ENCODE results near the gene RANBP17.

Gene RANBP17

DNA sequence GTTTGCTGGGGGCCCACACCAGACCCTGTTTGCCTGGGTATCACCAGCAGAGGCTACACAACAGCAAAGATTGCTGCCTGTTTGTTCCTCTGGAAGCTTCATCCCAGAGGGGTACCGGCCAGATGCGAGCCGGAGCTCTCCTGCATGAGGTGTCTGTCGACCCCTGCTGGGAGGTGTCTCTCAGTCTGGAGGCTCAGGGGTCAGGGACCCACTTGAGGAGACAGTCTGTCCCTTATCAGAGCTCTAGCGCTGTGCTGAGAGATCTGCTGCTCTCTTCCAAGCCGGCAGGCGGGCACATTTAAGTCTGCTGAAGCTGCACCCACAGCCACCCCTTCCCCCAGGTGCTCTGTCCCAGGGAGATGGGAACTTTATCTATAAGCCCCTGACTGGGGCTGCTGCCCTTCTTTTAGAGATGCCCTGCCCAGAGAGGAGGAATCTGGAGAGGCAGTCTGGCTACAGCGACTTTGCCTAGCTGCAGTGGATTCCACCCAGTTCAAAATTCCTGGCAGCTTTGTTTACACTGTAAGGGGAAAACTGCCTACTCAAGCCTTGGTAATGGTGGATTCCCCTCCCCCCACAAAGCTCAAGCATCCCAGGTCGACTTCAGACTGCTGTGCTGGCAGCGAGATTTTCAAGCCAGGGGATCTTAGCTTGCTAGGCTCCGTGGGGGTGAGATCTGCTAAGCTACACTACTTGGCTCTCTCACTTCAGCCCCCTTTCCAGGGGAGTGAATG lies 241.2 kb downstream of the RANBP17 start:
- TF ChIP-seq CTCF (IDR thresholded peaks at IDR 0.05; ENCODE audit: low read depth, low read length, missing control alignments), result no peak
- no peak for DNase-seq (ENCODE audit: low read depth)
- H3K4me3 ChIP-seq (ENCODE audit: low read depth, low read length), result no peak overlapping the region

DNA sequence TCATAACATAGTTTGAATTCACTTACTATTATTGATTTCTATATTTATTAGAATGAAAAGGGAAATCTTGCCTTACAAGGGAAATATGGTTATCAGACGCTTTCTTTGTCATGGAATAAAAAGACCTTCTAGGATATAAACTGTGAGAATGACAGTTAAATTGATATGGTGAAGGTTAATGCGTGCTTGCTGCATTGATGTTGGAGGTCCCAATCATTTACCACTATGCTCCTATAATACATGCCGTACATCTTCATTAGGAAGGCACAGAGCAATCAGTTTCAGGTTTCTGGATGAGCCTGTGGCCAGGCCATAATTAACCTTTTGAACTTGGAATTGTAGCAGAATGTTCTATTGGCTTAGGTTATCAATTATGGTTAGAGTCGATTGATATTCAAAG lies 245.9 kb downstream of the RANBP17 start:
- no peak for DNase-seq (ENCODE audit: low read depth)
- H3K4me3 ChIP-seq (ENCODE audit: low read depth, low read length), result no peak overlapping the region
- TF ChIP-seq CTCF (IDR thresholded peaks at IDR 0.05; ENCODE audit: low read depth, low read length, missing control alignments), result no peak

DNA sequence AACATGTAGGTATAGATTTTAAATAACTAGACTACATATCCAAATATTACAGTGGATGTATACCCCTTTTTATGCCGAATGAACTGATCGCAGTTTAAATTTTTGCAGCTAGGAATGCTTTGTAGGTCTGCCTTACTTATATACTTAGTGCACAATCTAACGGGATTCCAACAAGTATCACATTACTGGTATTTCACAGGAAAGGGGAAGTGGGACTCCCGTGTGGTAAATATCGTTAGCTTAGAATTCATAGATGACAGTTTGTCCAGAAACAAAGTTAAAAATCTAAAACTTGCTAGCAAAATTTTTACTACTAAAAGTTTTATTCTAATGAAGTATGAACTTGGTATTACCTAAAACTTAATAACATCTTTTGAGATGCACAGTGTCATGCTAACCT lies 253.7 kb downstream of the RANBP17 start:
- DNase-seq (ENCODE audit: low read depth), result no peak
- no peak overlapping the region for H3K4me3 ChIP-seq (ENCODE audit: low read depth, low read length)
- TF ChIP-seq CTCF (IDR thresholded peaks at IDR 0.05; ENCODE audit: low read depth, low read length, missing control alignments), result no peak

GRCh38 chr5:171116719-171117118 lies 254.9 kb downstream of the RANBP17 start:
- H3K4me3 ChIP-seq (ENCODE audit: low read depth, low read length), result no peak overlapping the region
- no peak for DNase-seq (ENCODE audit: low read depth)
- no peak for TF ChIP-seq CTCF (IDR thresholded peaks at IDR 0.05; ENCODE audit: low read depth, low read length, missing control alignments)

DNA sequence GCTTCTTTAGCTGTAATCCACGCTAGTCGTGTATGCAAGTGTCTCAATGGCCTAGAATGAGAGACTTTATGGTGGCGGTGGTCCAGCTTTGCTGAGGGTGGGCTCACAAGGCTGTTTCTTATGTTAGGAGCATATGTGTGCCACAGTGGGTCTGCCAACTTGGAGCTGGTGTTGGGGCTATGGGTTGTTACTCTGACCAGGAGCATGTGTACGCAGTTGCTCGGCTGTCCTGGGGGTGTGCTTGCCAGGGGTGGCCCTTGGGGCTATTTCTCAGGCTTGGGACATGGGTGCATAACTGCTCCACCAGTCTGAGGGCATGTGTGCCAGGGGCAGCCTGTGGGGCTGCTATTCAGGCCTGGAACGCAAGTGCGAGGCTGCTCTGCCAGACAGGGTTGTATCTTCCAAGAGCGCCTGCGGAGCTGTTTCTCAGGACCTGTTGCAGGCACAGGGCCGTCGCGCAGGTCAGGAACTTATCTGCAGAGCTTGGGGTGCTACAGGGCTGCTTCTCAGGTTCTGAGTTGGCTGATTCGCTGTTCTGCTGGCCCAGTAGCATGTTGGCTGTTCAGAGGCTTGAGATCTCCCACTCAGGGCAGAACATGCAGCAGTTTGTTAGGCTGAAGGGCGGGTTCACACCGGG lies 259.3 kb downstream of the RANBP17 start:
- no peak overlapping the region for H3K4me3 ChIP-seq (ENCODE audit: low read depth, low read length)
- no peak for TF ChIP-seq CTCF (IDR thresholded peaks at IDR 0.05; ENCODE audit: low read depth, low read length, missing control alignments)
- DNase-seq (ENCODE audit: low read depth), result no peak

GRCh38 chr5:171121638-171122037 lies 259.8 kb downstream of the RANBP17 start:
- DNase-seq (ENCODE audit: low read depth), result no peak
- TF ChIP-seq CTCF (IDR thresholded peaks at IDR 0.05; ENCODE audit: low read depth, low read length, missing control alignments), result no peak
- H3K4me3 ChIP-seq (ENCODE audit: low read depth, low read length), result no peak overlapping the region

DNA sequence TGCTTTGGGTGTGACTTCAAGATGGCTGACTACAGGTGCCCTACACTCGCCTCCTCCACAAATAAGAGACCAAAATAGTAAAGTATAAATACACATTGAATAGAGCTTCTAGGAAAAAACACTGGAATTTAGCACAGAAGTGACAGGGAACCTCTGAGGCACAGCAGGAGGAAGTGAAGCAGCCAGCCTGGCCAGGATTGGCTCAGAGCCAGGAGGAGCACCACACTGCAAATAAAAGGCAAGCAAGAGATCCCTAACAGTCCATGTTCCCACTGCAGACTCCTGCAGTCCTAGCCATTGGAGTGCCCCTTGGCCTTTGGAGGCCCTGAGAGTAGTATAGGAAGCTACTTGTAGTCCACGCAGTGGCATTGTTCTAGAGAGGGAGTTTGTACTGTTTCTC lies 260.6 kb downstream of the RANBP17 start:
- no peak for TF ChIP-seq CTCF (IDR thresholded peaks at IDR 0.05; ENCODE audit: low read depth, low read length, missing control alignments)
- DNase-seq (ENCODE audit: low read depth), result no peak
- H3K4me3 ChIP-seq (ENCODE audit: low read depth, low read length), result no peak overlapping the region
